IMR-90 (cell line): ENCODE results near the gene PTBP2. TPM values are rescaled to one million over a fixed set of nuclear protein-coding genes. Genes with fewer than 3 reads are reported as not detected.

ENCODE experiments used
- ATAC-seq: fragments of 200-7000 bp; cut with Tn5 transposase; 2 replicates; pipeline ENCODE4 v1.9.1; 2020; ENCODE audit warnings: low read depth, mild to moderate bottlenecking, moderate library complexity
- BruUV-seq: library from RNA; stranded (reverse); fragments of 400-500 nt; replicated peaks from 2 replicates; lab custom pipeline; 2021; lab: Mats Ljungman, UMichigan
- CTCF ChIA-PET: fragments of 300-600 bp; formaldehyde crosslinking; extraction: SDS; loops from one replicate; lab custom pipeline; 2021; ENCODE audit warnings: antibody characterized with exemption; lab: Yijun Ruan, JAX
- POLR2A ChIA-PET: fragments of 300-600 bp; sonication (Branson Sonifier 250); formaldehyde crosslinking; loops from one replicate; lab custom pipeline; 2022; ENCODE audit warnings: antibody characterized with exemption; ENCODE audit not compliant: unreplicated experiment; lab: Charles Lee
- DNase-seq: peaks from one replicate; pipeline ENCODE4 v3.0.0; 2013
- H2AFZ ChIP-seq: replicated peaks from 2 replicates; pipeline ENCODE3; 2013; ENCODE audit warnings: low read length, mild to moderate bottlenecking; ENCODE audit not compliant: poor library complexity
- H2AK5ac ChIP-seq: 2 replicates; pipeline ENCODE4 v1.6.1; 2013; ENCODE audit warnings: low read depth, low read length, inconsistent platforms
- H2AK9ac ChIP-seq: replicated peaks from 2 replicates; pipeline ENCODE3; 2013; ENCODE audit warnings: mild to moderate bottlenecking, low read depth, low read length, moderate library complexity; ENCODE audit not compliant: poor library complexity
- H2BK120ac ChIP-seq: 2 replicates; pipeline ENCODE4 v1.6.1; 2013; ENCODE audit warnings: low read depth, low read length, inconsistent platforms
- H2BK15ac ChIP-seq: 3 replicates; pipeline ENCODE4 v1.6.1; 2013; ENCODE audit warnings: low read depth, low read length, inconsistent platforms
- H2BK20ac ChIP-seq: 2 replicates; pipeline ENCODE4 v1.6.1; 2013; ENCODE audit warnings: low read depth, mild to moderate bottlenecking, inconsistent platforms, low read length, moderate library complexity
- H2BK5ac ChIP-seq: 2 replicates; pipeline ENCODE4 v1.6.1; 2013; ENCODE audit warnings: mild to moderate bottlenecking, low read depth, low read length, inconsistent platforms; ENCODE audit not compliant: poor library complexity, severe bottlenecking
- H3K14ac ChIP-seq: replicated peaks from 2 replicates; pipeline ENCODE4 v1.6.1; 2013; ENCODE audit warnings: low read depth, low read length, inconsistent platforms
- H3K18ac ChIP-seq: 2 replicates; pipeline ENCODE4 v1.6.1; 2013; ENCODE audit warnings: low read depth, low read length, control low read depth
- H3K23ac ChIP-seq: 2 replicates; pipeline ENCODE4 v1.6.1; 2013; ENCODE audit warnings: low read depth, low read length, inconsistent platforms
- H3K27ac ChIP-seq: 2 replicates; pipeline ENCODE4 v1.5.1; 2013; ENCODE audit warnings: mild to moderate bottlenecking, control low read depth, low read length; ENCODE audit not compliant: insufficient read depth
- H3K27me3 ChIP-seq: 2 replicates; pipeline ENCODE4 v1.6.1; 2013; ENCODE audit warnings: low read length; ENCODE audit not compliant: control insufficient read depth, insufficient read depth
- H3K36me3 ChIP-seq: 2 replicates; pipeline ENCODE4 v1.6.1; 2013; ENCODE audit warnings: low read length, mixed read lengths; ENCODE audit not compliant: control insufficient read depth, insufficient read depth
- H3K4ac ChIP-seq: 2 replicates; pipeline ENCODE4 v1.6.1; 2013; ENCODE audit warnings: low read depth, low read length, inconsistent platforms
- H3K4me1 ChIP-seq: 2 replicates; pipeline ENCODE4 v1.6.1; 2013; ENCODE audit warnings: low read length, mixed read lengths; ENCODE audit not compliant: control insufficient read depth, insufficient read depth
- H3K4me2 ChIP-seq: 2 replicates; pipeline ENCODE4 v1.6.1; 2013; ENCODE audit warnings: low read depth, mild to moderate bottlenecking, control low read depth, low read length, moderate library complexity
- H3K4me3 ChIP-seq: 2 replicates; pipeline ENCODE4 v1.5.1; 2013; ENCODE audit warnings: low read depth, mild to moderate bottlenecking, control low read depth, low read length, moderate library complexity; ENCODE audit not compliant: insufficient read depth
- H3K56ac ChIP-seq: 2 replicates; pipeline ENCODE4 v1.6.1; 2013; ENCODE audit warnings: low read length, inconsistent platforms; ENCODE audit not compliant: insufficient read depth; ENCODE audit errors: extremely low read depth
- H3K79me1 ChIP-seq, 2 experiments: 2 replicates each; pipeline ENCODE4 v1.6.1; 2013; ENCODE audit warnings: low read length in 2 of 2, inconsistent platforms in 1 of 2, low read depth in 1 of 2
- H3K9ac ChIP-seq: 2 replicates; pipeline ENCODE4 v1.6.1; 2013; ENCODE audit warnings: low read depth, low read length, control low read depth
- H3K9me1 ChIP-seq: 2 replicates; pipeline ENCODE4 v1.6.1; 2013; ENCODE audit warnings: low read length, inconsistent platforms; ENCODE audit not compliant: insufficient read depth
- H3K9me3 ChIP-seq: 2 replicates; pipeline ENCODE4 v1.6.1; 2013; ENCODE audit warnings: low read length; ENCODE audit not compliant: control insufficient read depth, insufficient read depth
- H4K20me1 ChIP-seq: 2 replicates; pipeline ENCODE4 v1.6.1; 2013; ENCODE audit warnings: low read length, inconsistent platforms; ENCODE audit not compliant: insufficient read depth
- H4K5ac ChIP-seq: 2 replicates; pipeline ENCODE4 v1.6.1; 2013; ENCODE audit warnings: mild to moderate bottlenecking, low read depth, low read length, control low read depth
- H4K8ac ChIP-seq, 2 experiments: 2 replicates each; pipeline ENCODE4 v1.6.1; 2013; ENCODE audit warnings: low read depth in 2 of 2, low read length in 2 of 2, control low read depth in 1 of 2, inconsistent platforms in 1 of 2
- H4K91ac ChIP-seq: 2 replicates; pipeline ENCODE4 v1.6.1; 2013; ENCODE audit warnings: low read depth, low read length, inconsistent platforms; ENCODE audit not compliant: insufficient read depth
- BHLHE40 ChIP-seq: fragments of 150-350 bp; IDR thresholded peaks from 2 replicates; pipeline ENCODE4 v1.6.1; 2016; ENCODE audit warnings: mild to moderate bottlenecking, low read depth, low read length
- CEBPB ChIP-seq: IDR thresholded peaks from 2 replicates; pipeline ENCODE4 v1.6.1; 2012; ENCODE audit warnings: low read depth, low read length, improper control_type of control experiment
- CHD1 ChIP-seq: IDR thresholded peaks from 2 replicates; pipeline ENCODE4 v1.6.1; 2012; ENCODE audit warnings: low read depth, low read length, improper control_type of control experiment
- CTCF ChIP-seq: conservative IDR thresholded peaks from 2 replicates; pipeline ENCODE4 v1.5.1; 2012; ENCODE audit warnings: mild to moderate bottlenecking, low read depth, low read length, improper control_type of control experiment
- ELK1 ChIP-seq: fragments of 150-350 bp; IDR thresholded peaks from 2 replicates; pipeline ENCODE4 v1.6.1; 2016; ENCODE audit warnings: low read depth, mild to moderate bottlenecking, low read length, moderate library complexity, borderline replicate concordance
- FOS ChIP-seq: fragments of 150-350 bp; IDR thresholded peaks from 2 replicates; pipeline ENCODE4 v1.6.1; 2016; ENCODE audit warnings: low read depth, low read length
- MAFK ChIP-seq: IDR thresholded peaks from 2 replicates; pipeline ENCODE4 v1.6.1; 2012; ENCODE audit warnings: low read depth, low read length, improper control_type of control experiment
- MAZ ChIP-seq: IDR thresholded peaks from 2 replicates; pipeline ENCODE4 v1.6.1; 2012; ENCODE audit warnings: low read depth, mild to moderate bottlenecking, low read length, improper control_type of control experiment, moderate library complexity, borderline replicate concordance
- MXI1 ChIP-seq: IDR thresholded peaks from 2 replicates; pipeline ENCODE4 v1.6.1; 2012; ENCODE audit warnings: low read depth, mild to moderate bottlenecking, low read length, moderate library complexity, borderline replicate concordance
- POLR2A ChIP-seq: IDR thresholded peaks from 2 replicates; pipeline ENCODE4 v1.6.1; 2012; ENCODE audit warnings: mild to moderate bottlenecking, low read depth, low read length
- RCOR1 ChIP-seq: IDR thresholded peaks from 2 replicates; pipeline ENCODE4 v1.6.1; 2012; ENCODE audit warnings: mild to moderate bottlenecking, low read length, improper control_type of control experiment; ENCODE audit not compliant: insufficient replicate concordance
- RFX5 ChIP-seq: IDR thresholded peaks from 2 replicates; pipeline ENCODE4 v1.8.0; 2012; ENCODE audit warnings: low read depth, mild to moderate bottlenecking, low read length, moderate library complexity
- SMC3 ChIP-seq: fragments of 150-350 bp; IDR thresholded peaks from 2 replicates; pipeline ENCODE4 v1.6.1; 2016; ENCODE audit warnings: low read depth, mild to moderate bottlenecking, antibody characterized with exemption, low read length, moderate library complexity
- USF2 ChIP-seq: fragments of 150-350 bp; IDR thresholded peaks from 2 replicates; pipeline ENCODE4 v1.6.1; 2017; ENCODE audit warnings: mild to moderate bottlenecking, antibody characterized with exemption, low read length, low read depth
- WGBS, 2 experiments: methylation state at CpG; one replicate each; pipeline versions ENCODE4 v1.1.5 to v1.1.7; 2013; ENCODE audit warnings: missing lambda C conversion rate in 2 of 2; ENCODE audit not compliant: insufficient read length in 1 of 2; ENCODE audit errors: extremely low coverage in 2 of 2; 5-methylcytosine and 5-hydroxymethylcytosine counted together
- dilution Hi-C: fragments of 300-500 bp; cut with HindIII; formaldehyde crosslinking; loops from one replicate; pipeline ENCODE4 v1.14.3; 2018; ENCODE audit warnings: low sequenced_read_pairs; ENCODE audit not compliant: unreplicated experiment
- in situ Hi-C: fragments of 300-500 bp; cut with MboI; formaldehyde crosslinking; loops from 3 replicates; pipeline ENCODE4 v1.14.3; 2019; ENCODE audit warnings: low sequenced_read_pairs, inconsistent platforms, mixed read lengths
- intact Hi-C: fragments of 100-400 bp; cut with micrococcal nuclease; formaldehyde crosslinking; loops from 2 replicates; pipeline ENCODE4 v1.10.0; 2022
- polyA plus RNA-seq, 3 experiments: library from polyadenylated mRNA; depleted of rRNA; stranded (reverse); fragments of >200 nt; gene quantifications; 2 replicates each; pipeline ENCODE4 v1.2.3, GENCODE V29; 2012; ENCODE audit warnings: low replicate concordance in 1 of 3
- total RNA-seq: library from RNA; depleted of rRNA; stranded (reverse); fragments of >200 nt; gene quantifications from 2 replicates; pipeline ENCODE4 v1.2.3, GENCODE V29; 2012

The PTBP2 gene
- total and polyA plus RNA-seq, 2 of the 4 experiments (the other 2 are of a cell fraction) = 9.7 to 37.8 TPM

DNA sequence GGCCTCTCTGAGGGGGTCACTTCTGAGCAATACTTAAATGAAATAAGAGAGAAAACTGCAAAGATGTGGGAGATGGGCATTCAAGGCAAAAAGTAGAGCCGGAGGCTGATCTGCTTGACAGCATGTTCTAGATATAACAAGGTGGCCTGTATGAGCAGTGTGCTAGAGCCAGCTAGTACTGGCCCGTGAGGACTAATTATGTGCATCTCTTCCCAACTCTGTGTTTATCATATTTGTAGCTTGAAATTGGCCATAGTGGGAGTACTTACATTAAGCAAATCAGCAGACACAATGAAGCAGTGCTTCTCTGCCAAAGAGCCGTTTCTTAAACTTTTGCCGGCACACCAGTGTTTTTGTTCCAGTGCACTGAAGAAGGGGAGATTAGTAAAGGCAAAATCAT is 13.1 kb upstream of the PTBP2 start:
- Histone ChIP-seq H3K4me3 (no peak overlapping the region), H3K27me3 (no peaks in the 10 kb centered on the region), H4K8ac (no peak overlapping the region), H3K4ac (no peak overlapping the region), H3K4me1 (no peaks in the 10 kb centered on the region), H3K18ac (no peak overlapping the region), H3K23ac (no peak overlapping the region), H4K91ac (no peak overlapping the region), H2AK5ac (no peak overlapping the region), H2BK5ac (no peak overlapping the region), H2BK20ac (no peak overlapping the region), H4K5ac (no peak overlapping the region), H2AFZ (no peak overlapping the region), H3K4me2 (no peak overlapping the region), H3K36me3 (no peaks in the 10 kb centered on the region), H4K20me1 (no peaks in the 10 kb centered on the region), H3K14ac (no peak overlapping the region), H3K9me3 (no peaks in the 10 kb centered on the region), H3K9me1 (no peaks in the 10 kb centered on the region), H3K56ac (no peak overlapping the region), H3K9ac (no peak overlapping the region), H3K27ac (no peak overlapping the region), H2BK15ac (no peak overlapping the region), H3K79me1 (no peaks in the 10 kb centered on the region), H2AK9ac (no peak overlapping the region), H2BK120ac (no peak overlapping the region)
- no peak for TF ChIP-seq MAZ
- no peak for TF ChIP-seq MXI1
- no peak for TF ChIP-seq CEBPB
- TF ChIP-seq FOS = no peak
- TF ChIP-seq POLR2A = no peak
- no peak for TF ChIP-seq RCOR1
- TF ChIP-seq CTCF = no peak
- no peak for TF ChIP-seq SMC3
- TF ChIP-seq CHD1 = no peak
- no peak for TF ChIP-seq USF2
- TF ChIP-seq RFX5 = no peak
- no peak for TF ChIP-seq MAFK
- TF ChIP-seq BHLHE40 = no peak
- no peak for TF ChIP-seq ELK1
- in situ Hi-C loops = no loop called here
- dilution Hi-C loops = no loop called here
- intact Hi-C loops = no loop called here
- BruUV-seq = no TSS peak
- ATAC-seq (no peak), DNase-seq (no peak)
- POLR2A ChIA-PET = no interaction called here
- no CpG with 5 or more reads among the region's 4 CpGs for WGBS, 2 experiments
- CTCF ChIA-PET = no interaction called here
